Heart right ventricle (tissue), 16 donors: ENCODE data around the gene USP16. TPM values are rescaled to one million over a fixed set of nuclear protein-coding genes. Genes with fewer than 3 reads are reported as not detected.

Experiments
- ATAC-seq, 8 donors: fragments of 200-7000 bp; cut with Tn5 transposase; one replicate each; pipeline ENCODE4 v1.9.1; 2020; ENCODE audit warnings: mild to moderate bottlenecking in 8 of 8, moderate library complexity in 8 of 8, moderate number of reproducible peaks in 1 of 8
- DNase-seq, 2 donors: peaks; one replicate each; pipeline ENCODE4 v3.0.0-alpha.2; 2020
- H3K27ac ChIP-seq, 10 donors: fragments of 200-600 bp; sonication (generic) in 2 of 10; one replicate each; pipeline versions ENCODE4 v1.5.0 to v1.8.0; 2020 to 2022; ENCODE audit warnings: mild to moderate bottlenecking in 3 of 10
- H3K27me3 ChIP-seq, 7 donors: fragments of 200-600 bp; one replicate each; pipeline ENCODE4 v1.8.0; 2021 to 2022; ENCODE audit warnings: mild to moderate bottlenecking in 2 of 7
- H3K36me3 ChIP-seq, 9 donors: fragments of 200-600 bp; sonication (generic) in 1 of 9; one replicate each; pipeline versions ENCODE4 v1.5.0 to v1.8.0; 2020 to 2022; ENCODE audit warnings: mild to moderate bottlenecking in 2 of 9
- H3K4me1 ChIP-seq, 9 donors: fragments of 200-600 bp; sonication (generic) in 1 of 9; one replicate each; pipeline versions ENCODE4 v1.5.0 to v1.8.0; 2020 to 2022; ENCODE audit warnings: mild to moderate bottlenecking in 4 of 9
- H3K4me3 ChIP-seq, 10 donors: fragments of 200-600 bp; sonication (generic) in 2 of 10; one replicate each; pipeline versions ENCODE4 v1.5.0 to v1.8.0; 2020 to 2022; ENCODE audit warnings: mild to moderate bottlenecking in 7 of 10, moderate library complexity in 2 of 10
- H3K9me3 ChIP-seq, 11 donors: fragments of 200-600 bp in 10 of 11; sonication (generic) in 2 of 11; one replicate each; pipeline versions ENCODE4 v1.5.0 to v1.8.0; 2013 to 2022; ENCODE audit warnings: mild to moderate bottlenecking in 2 of 11, control low read depth in 1 of 11, moderate library complexity in 1 of 11
- CTCF ChIP-seq, 9 donors: fragments of 200-600 bp; sonication (generic) in 2 of 9; IDR thresholded peaks; one replicate each; pipeline versions ENCODE4 v1.5.0 to v1.8.0; 2021 to 2022; ENCODE audit warnings: antibody characterized with exemption in 9 of 9, mild to moderate bottlenecking in 5 of 9, moderate library complexity in 1 of 9
- WGBS, 2 donors: extraction: QIAGEN DNeasy Blood & Tissue Kit; methylation state at CpG; one replicate each; pipeline ENCODE4 v1.1.7; 2013; ENCODE audit warnings: inconsistent platforms in 1 of 2; 5-methylcytosine and 5-hydroxymethylcytosine counted together
- intact Hi-C, 10 donors: fragments of 100-400 bp; cut with DNase I; formaldehyde crosslinking; loops; one replicate each; pipeline versions ENCODE4 v1.11.1 to v1.14.2; 2022
- polyA plus RNA-seq, 2 donors: library from polyadenylated mRNA; stranded (reverse); fragments of 200-250 nt; gene quantifications; one replicate each; pipeline ENCODE4 v1.2.3, GENCODE V29; 2013
- total RNA-seq, 10 donors: library from RNA; stranded (reverse); fragmentation: NEBNext Ultra II Directional in 3 of 10; extraction: Animal tissue kit (Norgen Biotek cat#: 25700) in 3 of 10; gene quantifications; one replicate each; pipeline versions ENCODE4 v1.2.1 to v1.2.4, GENCODE V29; 2021 to 2023
- donor health status: Arrhythmogenic right ventricular cardiomyopathy.
- donor health status: ischemic (EF 13 %, LVEDD 7.1; RV severe dilation, severe dysfunction).
- donor health status: healthy with polysubstance abuse.
- donor health status: DM: no; HTN: yes; CAD: no.
- donor health status: DM: no; HTN: no; CAD: no.
- donor health status: ischemic (EF 25% LVEDD 6.9; RV normal size, moderate dysfunction).
- donor health status: ischemic (EF 25% LVEDD 5.7; RV mildly dilated, moderate dysfunction).
- donor health status: healthy.
- donor health status: DM: yes; HTN: yes; CAD: no.
- donor health status: Ischemic cardiomyopathy.
- donor health status: ischemic (EF 35%, LVEDD 5.7; RV mildly dilated, moderate dysfunction).
- donor health status: nonischemic (EF 11% LVEDD 7.7; RV severe dilation, severe dysfunction).
- donor health status: DM: yes; HTN: yes; CAD: no.
- donor health status: PGD.
- donor health status: ischemic (EF 29% LVEDD 5.4; RV normal size, mild dysfunction).
- donor health status: nonischemic (EF 23%, LVEDD 6.1; RV moderate dilation, normal function).

USP16 gene
- total and polyA plus RNA-seq, 12 donors: 20.3 to 41.8 (median 32.5) TPM

- intact Hi-C loops: loop anchor here in 1 of 10 donors (1.0 kb wide), 1 partner anchor 9 kb away; no protein-coding TSS in a partner anchor
- H3K27me3 ChIP-seq: no peaks in the 10 kb centered on the region
- peaks cover 0 to 30% (median 25%) of the 10 kb centered on the region in 9 donors for H3K4me1 ChIP-seq
- 44 to 48% methylated on average over 4 of the region's 4 CpGs for WGBS, 2 donors
- no peaks in the 10 kb centered on the region for H3K9me3 ChIP-seq
- H3K27ac ChIP-seq: peak overlapping the region in 9 of 10 donors; percentile 49 to 93 (median 87)
- H3K36me3 ChIP-seq: peaks cover 0 to 6% (median 0%) of the 10 kb centered on the region in 9 donors
- no peak for ATAC-seq
- DNase-seq: no peak
- TF ChIP-seq CTCF (IDR thresholded peaks at IDR 0.05): no peak
- H3K4me3 ChIP-seq: peak overlapping the region; percentile 20 to 98 (median 81)
Observed at GRCh38 chr21:28993293-28993629, 31.2 kb upstream of the USP16 start.

- ATAC-seq (peak; percentile 99 to 100 (median 100)), DNase-seq (peak; percentile 94 to 96)
- Histone ChIP-seq H3K4me1 (peaks cover 0 to 19% (median 9%) of the 10 kb centered on the region in 9 donors), H3K9me3 (no peaks in the 10 kb centered on the region), H3K27ac (peak overlapping the region; percentile 76 to 97 (median 96)), H3K4me3 (peak overlapping the region; percentile 43 to 74 (median 67)), H3K36me3 (peaks cover 0 to 21% (median 6%) of the 10 kb centered on the region in 9 donors), H3K27me3 (no peaks in the 10 kb centered on the region)
- WGBS, 2 donors: 1% methylated on average over 41 of the region's 41 CpGs
- intact Hi-C loops: loop anchor here in 3 of 10 donors (1.0 to 2.0 kb wide), 4 partner anchors 9 to 41 kb away; partner anchors contain the start of gene USP16 (in 3 of the 3)
- no peak for TF ChIP-seq CTCF (IDR thresholded peaks at IDR 0.05)
Observed at GRCh38 chr21:29002442-29003144, 21.9 kb upstream of the USP16 start.

- H3K27ac ChIP-seq: no peak overlapping the region
- H3K9me3 ChIP-seq: no peaks in the 10 kb centered on the region
- no peak overlapping the region for H3K4me3 ChIP-seq
- ATAC-seq (no peak), DNase-seq (no peak)
- no peaks in the 10 kb centered on the region for H3K27me3 ChIP-seq
- peaks cover 0 to 36% (median 14%) of the 10 kb centered on the region in 9 donors for H3K36me3 ChIP-seq
- WGBS, 2 donors: 93 to 94% methylated on average over 6 of the region's 6 CpGs
- intact Hi-C loops: no loop called here
- peaks cover 0 to 19% (median 9%) of the 10 kb centered on the region in 9 donors for H3K4me1 ChIP-seq
- TF ChIP-seq CTCF (IDR thresholded peaks at IDR 0.05): no peak
Observed at GRCh38 chr21:29005696-29006095, 18.8 kb upstream of the USP16 start.

- Histone ChIP-seq H3K27ac (no peak overlapping the region), H3K4me3 (no peak overlapping the region), H3K4me1 (peaks cover 0 to 16% (median 8%) of the 10 kb centered on the region in 9 donors), H3K27me3 (no peaks in the 10 kb centered on the region), H3K9me3 (no peaks in the 10 kb centered on the region), H3K36me3 (peaks cover 0 to 36% (median 14%) of the 10 kb centered on the region in 9 donors)
- WGBS, 2 donors: 88 to 94% methylated on average over 3 of the region's 3 CpGs
- no peak for TF ChIP-seq CTCF (IDR thresholded peaks at IDR 0.05)
- ATAC-seq (no peak), DNase-seq (no peak)
- intact Hi-C loops: no loop called here
Observed at GRCh38 chr21:29007135-29007534, 17.3 kb upstream of the USP16 start.
